Osteocyte (in vitro differentiated cells): ENCODE measurements around the gene TINAGL1. TPM values are rescaled to one million over a fixed set of nuclear protein-coding genes. Genes with fewer than 3 reads are reported as not detected.

Experiments used
- DNase-seq: peaks from one replicate; pipeline ENCODE4 v3.0.0; 2021; ENCODE audit warnings: mixed read lengths; ENCODE audit not compliant: unreplicated experiment; ENCODE audit errors: extremely low spot score
- H3K27ac Mint-ChIP-seq: one replicate; pipeline ENCODE4 v1.8.0; 2021; ENCODE audit warnings: mild to moderate bottlenecking, mixed read lengths; ENCODE audit not compliant: unreplicated experiment
- H3K27me3 Mint-ChIP-seq: one replicate; pipeline ENCODE4 v1.8.0; 2021; ENCODE audit warnings: mixed read lengths; ENCODE audit not compliant: unreplicated experiment
- H3K36me3 Mint-ChIP-seq: one replicate; pipeline ENCODE4 v1.8.0; 2021; ENCODE audit warnings: mixed read lengths; ENCODE audit not compliant: unreplicated experiment
- H3K4me1 Mint-ChIP-seq: one replicate; pipeline ENCODE4 v1.8.0; 2021; ENCODE audit warnings: mixed read lengths; ENCODE audit not compliant: unreplicated experiment
- H3K4me3 Mint-ChIP-seq: one replicate; pipeline ENCODE4 v1.8.0; 2021; ENCODE audit warnings: mild to moderate bottlenecking, moderate library complexity, mixed read lengths; ENCODE audit not compliant: unreplicated experiment
- H3K9me3 Mint-ChIP-seq: one replicate; pipeline ENCODE4 v1.8.0; 2021; ENCODE audit warnings: mixed read lengths; ENCODE audit not compliant: unreplicated experiment
- total RNA-seq: library from RNA; stranded (reverse); gene quantifications from 2 replicates; pipeline ENCODE4 v1.2.1, GENCODE V29; 2021
- TF ChIP-seq, protein P1 (sequence below): fragments of 200-600 bp; sonication (generic); IDR thresholded peaks from 2 replicates; pipeline ENCODE4 v1.5.0; 2021; ENCODE audit warnings: antibody characterized with exemption, mild to moderate bottlenecking, moderate library complexity

Gene TINAGL1
- total RNA-seq, 1 donor from 2014 or later, result 10.0 TPM

DNA sequence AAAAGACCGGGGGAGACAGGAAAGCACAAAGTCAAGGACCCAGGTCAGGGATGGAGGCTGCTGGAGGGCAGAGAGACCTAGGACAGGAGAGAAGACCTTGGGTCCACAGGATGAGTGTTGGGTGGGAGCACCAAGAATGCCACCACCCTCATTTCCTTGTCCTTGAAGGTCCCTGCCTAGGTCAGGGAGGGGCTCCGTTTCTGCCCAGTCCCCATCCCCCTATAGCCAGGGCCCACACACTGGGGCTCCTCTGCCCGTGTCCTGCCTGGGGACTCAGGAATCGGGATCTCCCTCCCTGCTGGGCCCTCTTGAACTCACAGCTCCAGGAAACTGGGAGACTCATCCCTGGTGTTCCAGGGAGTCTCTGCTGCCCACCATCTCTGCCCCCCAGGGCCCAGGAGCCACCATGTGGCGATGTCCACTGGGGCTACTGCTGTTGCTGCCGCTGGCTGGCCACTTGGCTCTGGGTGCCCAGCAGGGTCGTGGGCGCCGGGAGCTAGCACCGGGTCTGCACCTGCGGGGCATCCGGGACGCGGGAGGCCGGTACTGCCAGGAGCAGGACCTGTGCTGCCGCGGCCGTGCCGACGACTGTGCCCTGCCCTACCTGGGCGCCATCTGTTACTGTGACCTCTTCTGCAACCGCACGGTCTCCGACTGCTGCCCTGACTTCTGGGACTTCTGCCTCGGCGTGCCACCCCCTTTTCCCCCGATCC, 584 bp downstream of the TINAGL1 start:
- peaks cover 37% of the 10 kb centered on the region for H3K4me1 Mint-ChIP-seq
- H3K27ac Mint-ChIP-seq, result no peak overlapping the region
- H3K4me3 Mint-ChIP-seq, result peak overlapping the region; percentile 52
- no peaks in the 10 kb centered on the region for H3K36me3 Mint-ChIP-seq
- H3K9me3 Mint-ChIP-seq, result no peaks in the 10 kb centered on the region
- TF ChIP-seq, protein P1, sequence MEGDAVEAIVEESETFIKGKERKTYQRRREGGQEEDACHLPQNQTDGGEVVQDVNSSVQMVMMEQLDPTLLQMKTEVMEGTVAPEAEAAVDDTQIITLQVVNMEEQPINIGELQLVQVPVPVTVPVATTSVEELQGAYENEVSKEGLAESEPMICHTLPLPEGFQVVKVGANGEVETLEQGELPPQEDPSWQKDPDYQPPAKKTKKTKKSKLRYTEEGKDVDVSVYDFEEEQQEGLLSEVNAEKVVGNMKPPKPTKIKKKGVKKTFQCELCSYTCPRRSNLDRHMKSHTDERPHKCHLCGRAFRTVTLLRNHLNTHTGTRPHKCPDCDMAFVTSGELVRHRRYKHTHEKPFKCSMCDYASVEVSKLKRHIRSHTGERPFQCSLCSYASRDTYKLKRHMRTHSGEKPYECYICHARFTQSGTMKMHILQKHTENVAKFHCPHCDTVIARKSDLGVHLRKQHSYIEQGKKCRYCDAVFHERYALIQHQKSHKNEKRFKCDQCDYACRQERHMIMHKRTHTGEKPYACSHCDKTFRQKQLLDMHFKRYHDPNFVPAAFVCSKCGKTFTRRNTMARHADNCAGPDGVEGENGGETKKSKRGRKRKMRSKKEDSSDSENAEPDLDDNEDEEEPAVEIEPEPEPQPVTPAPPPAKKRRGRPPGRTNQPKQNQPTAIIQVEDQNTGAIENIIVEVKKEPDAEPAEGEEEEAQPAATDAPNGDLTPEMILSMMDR, result no peak
- DNase-seq, result peak; percentile 78
- H3K27me3 Mint-ChIP-seq, result no peaks in the 10 kb centered on the region

GRCh38 chr1:31577515-31578192, 1.3 kb downstream of the TINAGL1 start:
- Mint-ChIP-seq H3K9me3 (no peaks in the 10 kb centered on the region), H3K27me3 (no peaks in the 10 kb centered on the region), H3K4me3 (no peak overlapping the region), H3K36me3 (no peaks in the 10 kb centered on the region), H3K4me1 (peaks cover 42% of the 10 kb centered on the region), H3K27ac (no peak overlapping the region)
- TF ChIP-seq, protein P1, result no peak
- peak; percentile 46 for DNase-seq

GRCh38 chr1:31579374-31579773, 3.1 kb downstream of the TINAGL1 start:
- no peak overlapping the region for H3K4me3 Mint-ChIP-seq
- TF ChIP-seq, protein P1, result no peak
- H3K27ac Mint-ChIP-seq, result no peak overlapping the region
- H3K27me3 Mint-ChIP-seq, result no peaks in the 10 kb centered on the region
- peak; percentile 71 for DNase-seq
- H3K9me3 Mint-ChIP-seq, result no peaks in the 10 kb centered on the region
- H3K4me1 Mint-ChIP-seq, result peaks cover 44% of the 10 kb centered on the region
- no peaks in the 10 kb centered on the region for H3K36me3 Mint-ChIP-seq

- Mint-ChIP-seq H3K9me3 (no peaks in the 10 kb centered on the region), H3K4me3 (no peak overlapping the region), H3K36me3 (no peaks in the 10 kb centered on the region), H3K27ac (peak overlapping the region; percentile 74), H3K4me1 (peaks cover 36% of the 10 kb centered on the region), H3K27me3 (no peaks in the 10 kb centered on the region)
- TF ChIP-seq, protein P1, result no peak
- DNase-seq, result no peak
These were observed 4.2 kb downstream of the TINAGL1 start for GRCh38 chr1:31580513-31580870.

DNA sequence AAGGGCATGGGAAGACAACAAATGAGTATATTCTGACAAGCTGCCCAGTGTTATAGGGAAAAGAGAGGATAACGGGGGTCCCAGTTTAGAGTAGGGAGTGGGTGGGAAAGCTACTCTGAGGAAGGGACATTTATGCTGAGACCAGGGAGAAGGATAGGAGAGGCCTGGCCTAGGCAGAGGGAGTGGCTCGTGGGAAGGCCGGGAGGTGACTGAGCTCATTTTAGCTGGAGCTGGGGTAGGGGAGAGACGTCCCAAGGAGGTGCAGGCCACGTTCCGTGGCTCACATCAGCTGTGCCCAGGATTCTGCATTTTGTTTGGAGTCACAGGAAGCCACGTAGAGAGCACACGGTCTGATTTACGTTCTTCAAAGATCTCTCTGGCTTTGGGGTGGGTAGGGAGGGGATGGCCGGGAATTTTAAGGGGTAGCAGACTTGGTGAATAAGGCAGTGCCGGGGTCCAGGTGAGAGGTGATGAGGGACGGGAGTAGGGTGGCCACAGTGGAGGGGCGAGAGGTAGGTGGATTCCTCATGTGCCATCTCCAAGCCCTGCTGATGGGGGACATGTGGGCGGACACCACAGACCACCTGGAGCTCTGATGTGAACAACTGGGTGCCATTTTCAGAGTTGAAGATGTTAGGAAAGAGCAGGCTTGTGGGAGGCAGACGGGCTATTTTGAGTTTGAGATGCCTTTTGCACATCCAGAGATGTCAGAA, 4.7 kb downstream of the TINAGL1 start:
- Mint-ChIP-seq H3K27me3 (no peaks in the 10 kb centered on the region), H3K4me1 (peaks cover 32% of the 10 kb centered on the region), H3K9me3 (no peaks in the 10 kb centered on the region), H3K4me3 (no peak overlapping the region), H3K27ac (peak overlapping the region; percentile 47), H3K36me3 (no peaks in the 10 kb centered on the region)
- TF ChIP-seq, protein P1, result no peak
- DNase-seq, result peak; percentile 60
